Caco-2 (cell line): Measurements from ENCODE around the gene TEKT3. TPM values are rescaled to one million over a fixed set of nuclear protein-coding genes. Genes with fewer than 3 reads are reported as not detected.

Experiments used
- BruUV-seq: library from RNA; stranded (reverse); fragments of 400-500 nt; replicated peaks from 2 replicates; lab custom pipeline; 2021; lab: Mats Ljungman, UMichigan
- CTCF ChIA-PET: fragments of 300-600 bp; sonication (Branson Sonifier 250); formaldehyde crosslinking; loops from one replicate; lab custom pipeline; 2022; ENCODE audit warnings: antibody characterized with exemption; lab: Charles Lee
- POLR2A ChIA-PET: fragments of 300-600 bp; sonication (Branson Sonifier 250); formaldehyde crosslinking; loops from one replicate; lab custom pipeline; 2022; ENCODE audit warnings: antibody characterized with exemption; lab: Charles Lee
- DNase-seq, 2 experiments: peaks; one replicate each; pipeline versions ENCODE4 v3.0.0 to v3.0.0-alpha.2; 2020 to 2022
- H3K27me3 ChIP-seq: replicated peaks from 2 replicates; pipeline ENCODE4 v1.6.0; 2011; ENCODE audit warnings: low read length; ENCODE audit not compliant: control insufficient read depth, insufficient read depth
- H3K36me3 ChIP-seq: 2 replicates; pipeline ENCODE4 v1.5.1; 2011; ENCODE audit warnings: low read length; ENCODE audit not compliant: control insufficient read depth, insufficient read depth
- H3K4me1 ChIP-seq: fragments of 250-450 bp; sonication (Bioruptor Pico); 2 replicates; pipeline ENCODE4 v1.5.1; 2020; ENCODE audit warnings: mild to moderate bottlenecking
- H3K4me3 ChIP-seq: 2 replicates; pipeline ENCODE4 v1.5.1; 2011; ENCODE audit warnings: low read depth, mild to moderate bottlenecking, control low read depth, low read length
- H3K9me3 ChIP-seq: fragments of 250-450 bp; sonication (Bioruptor Pico); 2 replicates; pipeline ENCODE4 v1.5.1; 2020; ENCODE audit warnings: mild to moderate bottlenecking, moderate library complexity
- H3K27ac Mint-ChIP-seq: one replicate; pipeline ENCODE4 v1.8.0; 2022; ENCODE audit warnings: mixed read lengths; ENCODE audit not compliant: unreplicated experiment
- H3K27me3 Mint-ChIP-seq: one replicate; pipeline ENCODE4 v1.8.0; 2022; ENCODE audit warnings: mixed read lengths; ENCODE audit not compliant: insufficient read depth, unreplicated experiment
- H3K36me3 Mint-ChIP-seq: one replicate; pipeline ENCODE4 v1.8.0; 2022; ENCODE audit warnings: mild to moderate bottlenecking, mixed read lengths; ENCODE audit not compliant: insufficient read depth, unreplicated experiment
- H3K4me1 Mint-ChIP-seq: one replicate; pipeline ENCODE4 v1.8.0; 2022; ENCODE audit warnings: low read depth, mixed read lengths; ENCODE audit not compliant: unreplicated experiment
- H3K4me3 Mint-ChIP-seq: one replicate; pipeline ENCODE4 v1.8.0; 2022; ENCODE audit warnings: mild to moderate bottlenecking, moderate library complexity, mixed read lengths; ENCODE audit not compliant: unreplicated experiment
- H3K9me3 Mint-ChIP-seq: one replicate; pipeline ENCODE4 v1.8.0; 2022; ENCODE audit warnings: mixed read lengths; ENCODE audit not compliant: unreplicated experiment
- intact Hi-C: fragments of 100-400 bp; cut with micrococcal nuclease; formaldehyde crosslinking; loops from one replicate; pipeline ENCODE4 v1.10.0; 2022; ENCODE audit not compliant: unreplicated experiment
- total RNA-seq: library from RNA; stranded (reverse); gene quantifications from 2 replicates; pipeline ENCODE4 v1.2.3, GENCODE V29; 2022
- TF ChIP-seq, protein P1 (sequence below), 2 experiments: fragments of 200-600 bp in 1 of 2; IDR thresholded peaks; 1 replicate in 1 of 2; 2 replicates in 1 of 2; pipeline versions ENCODE4 v1.5.1 to v1.8.0; 2011 to 2022; ENCODE audit warnings: antibody characterized with exemption in 1 of 2, control low read depth in 1 of 2, inconsistent platforms in 1 of 2, low read depth in 1 of 2, low read length in 1 of 2, mild to moderate bottlenecking in 1 of 2, moderate library complexity in 1 of 2; ENCODE audit not compliant: insufficient read depth in 1 of 2, severe bottlenecking in 1 of 2, unreplicated experiment in 1 of 2

Gene TEKT3
- total RNA-seq, 1 experiment from 2014 or later = 0.43 TPM

DNA sequence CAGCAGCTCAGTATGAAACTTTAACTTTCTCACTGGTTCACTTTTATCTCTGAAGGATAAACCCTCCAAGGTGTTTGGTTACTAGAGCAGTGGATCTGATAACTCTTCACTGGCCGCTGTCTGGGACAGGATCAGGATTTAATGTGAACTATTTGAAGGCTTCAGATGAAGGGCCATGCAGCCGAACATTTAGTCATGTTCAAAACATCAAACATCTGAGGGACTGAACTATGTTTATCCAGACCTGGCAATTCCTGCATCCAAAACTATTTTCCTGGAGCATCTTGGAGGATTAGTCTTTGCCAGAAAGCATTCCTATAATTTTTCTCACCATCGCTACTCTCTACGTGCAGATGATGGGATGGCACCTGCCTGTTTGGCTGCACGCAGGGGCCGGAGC lies 55.9 kb downstream of the TEKT3 start:
- no peaks in the 10 kb centered on the region for H3K4me1 ChIP-seq
- H3K9me3 ChIP-seq = no peaks in the 10 kb centered on the region
- no TSS peak for BruUV-seq
- H3K4me3 ChIP-seq = no peak overlapping the region
- no peaks in the 10 kb centered on the region for H3K4me1 Mint-ChIP-seq
- H3K27me3 ChIP-seq = no peaks in the 10 kb centered on the region
- H3K9me3 Mint-ChIP-seq = no peaks in the 10 kb centered on the region
- H3K27ac Mint-ChIP-seq = no peak overlapping the region
- no peak overlapping the region for H3K4me3 Mint-ChIP-seq
- no peak for DNase-seq
- no peaks in the 10 kb centered on the region for H3K27me3 Mint-ChIP-seq
- ChIA-PET CTCF (no interaction called here), POLR2A (no interaction called here)
- intact Hi-C loops = no loop called here
- TF ChIP-seq, protein P1, sequence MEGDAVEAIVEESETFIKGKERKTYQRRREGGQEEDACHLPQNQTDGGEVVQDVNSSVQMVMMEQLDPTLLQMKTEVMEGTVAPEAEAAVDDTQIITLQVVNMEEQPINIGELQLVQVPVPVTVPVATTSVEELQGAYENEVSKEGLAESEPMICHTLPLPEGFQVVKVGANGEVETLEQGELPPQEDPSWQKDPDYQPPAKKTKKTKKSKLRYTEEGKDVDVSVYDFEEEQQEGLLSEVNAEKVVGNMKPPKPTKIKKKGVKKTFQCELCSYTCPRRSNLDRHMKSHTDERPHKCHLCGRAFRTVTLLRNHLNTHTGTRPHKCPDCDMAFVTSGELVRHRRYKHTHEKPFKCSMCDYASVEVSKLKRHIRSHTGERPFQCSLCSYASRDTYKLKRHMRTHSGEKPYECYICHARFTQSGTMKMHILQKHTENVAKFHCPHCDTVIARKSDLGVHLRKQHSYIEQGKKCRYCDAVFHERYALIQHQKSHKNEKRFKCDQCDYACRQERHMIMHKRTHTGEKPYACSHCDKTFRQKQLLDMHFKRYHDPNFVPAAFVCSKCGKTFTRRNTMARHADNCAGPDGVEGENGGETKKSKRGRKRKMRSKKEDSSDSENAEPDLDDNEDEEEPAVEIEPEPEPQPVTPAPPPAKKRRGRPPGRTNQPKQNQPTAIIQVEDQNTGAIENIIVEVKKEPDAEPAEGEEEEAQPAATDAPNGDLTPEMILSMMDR (IDR thresholded peaks at IDR 0.05; ENCODE audit: insufficient read depth in 1 of 2, low read depth in 1 of 2, low read length in 1 of 2, severe bottlenecking in 1 of 2, unreplicated experiment in 1 of 2) = no peak
- H3K36me3 ChIP-seq = no peaks in the 10 kb centered on the region
- H3K36me3 Mint-ChIP-seq = no peaks in the 10 kb centered on the region

DNA sequence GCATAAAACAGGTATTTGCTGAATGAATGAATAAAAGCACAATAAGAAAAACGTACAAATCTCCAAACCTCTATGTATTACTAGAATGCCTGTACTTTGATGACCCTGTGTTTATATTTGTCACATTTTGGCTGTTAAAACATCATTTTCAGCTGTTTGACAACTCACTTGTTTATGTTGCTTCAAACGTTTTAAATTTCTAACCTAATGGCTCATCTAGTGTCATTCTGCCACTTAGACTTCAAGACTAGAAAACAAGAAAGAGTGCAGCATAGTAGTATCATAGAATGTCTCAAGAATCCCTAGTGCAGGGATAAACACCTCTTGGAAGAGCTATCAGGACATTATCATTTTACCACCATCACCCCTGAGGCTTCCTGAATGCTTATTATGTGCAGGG lies 56.9 kb downstream of the TEKT3 start:
- POLR2A ChIA-PET = no interaction called here
- Mint-ChIP-seq H3K27me3 (no peaks in the 10 kb centered on the region), H3K4me3 (no peak overlapping the region), H3K36me3 (no peaks in the 10 kb centered on the region), H3K9me3 (no peaks in the 10 kb centered on the region), H3K4me1 (no peaks in the 10 kb centered on the region), H3K27ac (no peak overlapping the region)
- Histone ChIP-seq H3K27me3 (no peaks in the 10 kb centered on the region), H3K9me3 (no peaks in the 10 kb centered on the region), H3K4me1 (no peaks in the 10 kb centered on the region), H3K4me3 (no peak overlapping the region), H3K36me3 (no peaks in the 10 kb centered on the region)
- no TSS peak for BruUV-seq
- CTCF ChIA-PET = no interaction called here
- intact Hi-C loops = no loop called here
- no peak for DNase-seq
- TF ChIP-seq, protein P1 (IDR thresholded peaks at IDR 0.05; ENCODE audit: insufficient read depth in 1 of 2, low read depth in 1 of 2, low read length in 1 of 2, severe bottlenecking in 1 of 2, unreplicated experiment in 1 of 2) = no peak

DNA sequence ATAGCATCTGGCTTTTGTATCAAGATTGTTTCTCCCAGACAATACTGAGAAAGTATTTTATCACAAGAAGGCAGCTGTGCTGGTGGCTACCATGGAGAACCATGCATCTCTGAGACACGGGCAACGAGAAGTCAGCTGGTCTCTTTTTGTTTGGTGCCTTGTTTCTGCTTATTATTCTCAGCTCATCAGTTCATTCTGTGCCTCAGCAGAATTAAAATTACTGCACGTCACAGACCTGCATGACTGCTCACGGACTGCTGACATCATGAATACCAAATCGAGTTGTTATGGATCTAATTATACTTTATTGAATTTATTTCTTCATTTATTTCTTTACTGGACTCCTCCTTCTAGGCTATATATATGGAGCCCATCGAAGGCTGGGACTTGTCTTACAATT lies 57.3 kb downstream of the TEKT3 start:
- Mint-ChIP-seq H3K9me3 (no peaks in the 10 kb centered on the region), H3K4me3 (no peak overlapping the region), H3K27ac (no peak overlapping the region), H3K36me3 (no peaks in the 10 kb centered on the region), H3K4me1 (no peaks in the 10 kb centered on the region), H3K27me3 (no peaks in the 10 kb centered on the region)
- Histone ChIP-seq H3K36me3 (no peaks in the 10 kb centered on the region), H3K4me1 (no peaks in the 10 kb centered on the region), H3K4me3 (no peak overlapping the region), H3K27me3 (no peaks in the 10 kb centered on the region), H3K9me3 (no peaks in the 10 kb centered on the region)
- POLR2A ChIA-PET = no interaction called here
- DNase-seq = no peak
- intact Hi-C loops = no loop called here
- CTCF ChIA-PET = no interaction called here
- TF ChIP-seq, protein P1 (IDR thresholded peaks at IDR 0.05; ENCODE audit: insufficient read depth in 1 of 2, low read depth in 1 of 2, low read length in 1 of 2, severe bottlenecking in 1 of 2, unreplicated experiment in 1 of 2) = no peak
- BruUV-seq = no TSS peak
